IMR-90 (cell line): Measurements from ENCODE around the gene GSTA2. TPM values are rescaled to one million over a fixed set of nuclear protein-coding genes. Genes with fewer than 3 reads are reported as not detected.

Experiments
- ATAC-seq: fragments of 200-7000 bp; cut with Tn5 transposase; 2 replicates; pipeline ENCODE4 v1.9.1; 2020; ENCODE audit warnings: low read depth, mild to moderate bottlenecking, moderate library complexity
- BruUV-seq: library from RNA; stranded (reverse); fragments of 400-500 nt; replicated peaks from 2 replicates; lab custom pipeline; 2021; lab: Mats Ljungman, UMichigan
- CTCF ChIA-PET: fragments of 300-600 bp; formaldehyde crosslinking; extraction: SDS; loops from one replicate; lab custom pipeline; 2021; ENCODE audit warnings: antibody characterized with exemption; lab: Yijun Ruan, JAX
- POLR2A ChIA-PET: fragments of 300-600 bp; sonication (Branson Sonifier 250); formaldehyde crosslinking; loops from one replicate; lab custom pipeline; 2022; ENCODE audit warnings: antibody characterized with exemption; ENCODE audit not compliant: unreplicated experiment; lab: Charles Lee
- DNase-seq: peaks from one replicate; pipeline ENCODE4 v3.0.0; 2013
- H2AFZ ChIP-seq: replicated peaks from 2 replicates; pipeline ENCODE3; 2013; ENCODE audit warnings: low read length, mild to moderate bottlenecking; ENCODE audit not compliant: poor library complexity
- H2AK5ac ChIP-seq: 2 replicates; pipeline ENCODE4 v1.6.1; 2013; ENCODE audit warnings: low read depth, low read length, inconsistent platforms
- H2AK9ac ChIP-seq: replicated peaks from 2 replicates; pipeline ENCODE3; 2013; ENCODE audit warnings: mild to moderate bottlenecking, low read depth, low read length, moderate library complexity; ENCODE audit not compliant: poor library complexity
- H2BK120ac ChIP-seq: 2 replicates; pipeline ENCODE4 v1.6.1; 2013; ENCODE audit warnings: low read depth, low read length, inconsistent platforms
- H2BK15ac ChIP-seq: 3 replicates; pipeline ENCODE4 v1.6.1; 2013; ENCODE audit warnings: low read depth, low read length, inconsistent platforms
- H2BK20ac ChIP-seq: 2 replicates; pipeline ENCODE4 v1.6.1; 2013; ENCODE audit warnings: low read depth, mild to moderate bottlenecking, inconsistent platforms, low read length, moderate library complexity
- H2BK5ac ChIP-seq: 2 replicates; pipeline ENCODE4 v1.6.1; 2013; ENCODE audit warnings: mild to moderate bottlenecking, low read depth, low read length, inconsistent platforms; ENCODE audit not compliant: poor library complexity, severe bottlenecking
- H3K14ac ChIP-seq: replicated peaks from 2 replicates; pipeline ENCODE4 v1.6.1; 2013; ENCODE audit warnings: low read depth, low read length, inconsistent platforms
- H3K18ac ChIP-seq: 2 replicates; pipeline ENCODE4 v1.6.1; 2013; ENCODE audit warnings: low read depth, low read length, control low read depth
- H3K23ac ChIP-seq: 2 replicates; pipeline ENCODE4 v1.6.1; 2013; ENCODE audit warnings: low read depth, low read length, inconsistent platforms
- H3K27ac ChIP-seq: 2 replicates; pipeline ENCODE4 v1.5.1; 2013; ENCODE audit warnings: mild to moderate bottlenecking, control low read depth, low read length; ENCODE audit not compliant: insufficient read depth
- H3K27me3 ChIP-seq: 2 replicates; pipeline ENCODE4 v1.6.1; 2013; ENCODE audit warnings: low read length; ENCODE audit not compliant: control insufficient read depth, insufficient read depth
- H3K36me3 ChIP-seq: 2 replicates; pipeline ENCODE4 v1.6.1; 2013; ENCODE audit warnings: low read length, mixed read lengths; ENCODE audit not compliant: control insufficient read depth, insufficient read depth
- H3K4ac ChIP-seq: 2 replicates; pipeline ENCODE4 v1.6.1; 2013; ENCODE audit warnings: low read depth, low read length, inconsistent platforms
- H3K4me1 ChIP-seq: 2 replicates; pipeline ENCODE4 v1.6.1; 2013; ENCODE audit warnings: low read length, mixed read lengths; ENCODE audit not compliant: control insufficient read depth, insufficient read depth
- H3K4me2 ChIP-seq: 2 replicates; pipeline ENCODE4 v1.6.1; 2013; ENCODE audit warnings: low read depth, mild to moderate bottlenecking, control low read depth, low read length, moderate library complexity
- H3K4me3 ChIP-seq: 2 replicates; pipeline ENCODE4 v1.5.1; 2013; ENCODE audit warnings: low read depth, mild to moderate bottlenecking, control low read depth, low read length, moderate library complexity; ENCODE audit not compliant: insufficient read depth
- H3K56ac ChIP-seq: 2 replicates; pipeline ENCODE4 v1.6.1; 2013; ENCODE audit warnings: low read length, inconsistent platforms; ENCODE audit not compliant: insufficient read depth; ENCODE audit errors: extremely low read depth
- H3K79me1 ChIP-seq, 2 experiments: 2 replicates each; pipeline ENCODE4 v1.6.1; 2013; ENCODE audit warnings: low read length in 2 of 2, inconsistent platforms in 1 of 2, low read depth in 1 of 2
- H3K9ac ChIP-seq: 2 replicates; pipeline ENCODE4 v1.6.1; 2013; ENCODE audit warnings: low read depth, low read length, control low read depth
- H3K9me1 ChIP-seq: 2 replicates; pipeline ENCODE4 v1.6.1; 2013; ENCODE audit warnings: low read length, inconsistent platforms; ENCODE audit not compliant: insufficient read depth
- H3K9me3 ChIP-seq: 2 replicates; pipeline ENCODE4 v1.6.1; 2013; ENCODE audit warnings: low read length; ENCODE audit not compliant: control insufficient read depth, insufficient read depth
- H4K20me1 ChIP-seq: 2 replicates; pipeline ENCODE4 v1.6.1; 2013; ENCODE audit warnings: low read length, inconsistent platforms; ENCODE audit not compliant: insufficient read depth
- H4K5ac ChIP-seq: 2 replicates; pipeline ENCODE4 v1.6.1; 2013; ENCODE audit warnings: mild to moderate bottlenecking, low read depth, low read length, control low read depth
- H4K8ac ChIP-seq, 2 experiments: 2 replicates each; pipeline ENCODE4 v1.6.1; 2013; ENCODE audit warnings: low read depth in 2 of 2, low read length in 2 of 2, control low read depth in 1 of 2, inconsistent platforms in 1 of 2
- H4K91ac ChIP-seq: 2 replicates; pipeline ENCODE4 v1.6.1; 2013; ENCODE audit warnings: low read depth, low read length, inconsistent platforms; ENCODE audit not compliant: insufficient read depth
- MAFK ChIP-seq: IDR thresholded peaks from 2 replicates; pipeline ENCODE4 v1.6.1; 2012; ENCODE audit warnings: low read depth, low read length, improper control_type of control experiment
- SMC3 ChIP-seq: fragments of 150-350 bp; IDR thresholded peaks from 2 replicates; pipeline ENCODE4 v1.6.1; 2016; ENCODE audit warnings: low read depth, mild to moderate bottlenecking, antibody characterized with exemption, low read length, moderate library complexity
- WGBS, 2 experiments: methylation state at CpG; one replicate each; pipeline versions ENCODE4 v1.1.5 to v1.1.7; 2013; ENCODE audit warnings: missing lambda C conversion rate in 2 of 2; ENCODE audit not compliant: insufficient read length in 1 of 2; ENCODE audit errors: extremely low coverage in 2 of 2; 5-methylcytosine and 5-hydroxymethylcytosine counted together
- dilution Hi-C: fragments of 300-500 bp; cut with HindIII; formaldehyde crosslinking; loops from one replicate; pipeline ENCODE4 v1.14.3; 2018; ENCODE audit warnings: low sequenced_read_pairs; ENCODE audit not compliant: unreplicated experiment
- in situ Hi-C: fragments of 300-500 bp; cut with MboI; formaldehyde crosslinking; loops from 3 replicates; pipeline ENCODE4 v1.14.3; 2019; ENCODE audit warnings: low sequenced_read_pairs, inconsistent platforms, mixed read lengths
- intact Hi-C: fragments of 100-400 bp; cut with micrococcal nuclease; formaldehyde crosslinking; loops from 2 replicates; pipeline ENCODE4 v1.10.0; 2022
- polyA plus RNA-seq, 3 experiments: library from polyadenylated mRNA; depleted of rRNA; stranded (reverse); fragments of >200 nt; gene quantifications; 2 replicates each; pipeline ENCODE4 v1.2.3, GENCODE V29; 2012; ENCODE audit warnings: low replicate concordance in 1 of 3
- total RNA-seq: library from RNA; depleted of rRNA; stranded (reverse); fragments of >200 nt; gene quantifications from 2 replicates; pipeline ENCODE4 v1.2.3, GENCODE V29; 2012

GSTA2 gene
- total and polyA plus RNA-seq, 2 of the 4 experiments (the other 2 are of a cell fraction) = not detected

DNA sequence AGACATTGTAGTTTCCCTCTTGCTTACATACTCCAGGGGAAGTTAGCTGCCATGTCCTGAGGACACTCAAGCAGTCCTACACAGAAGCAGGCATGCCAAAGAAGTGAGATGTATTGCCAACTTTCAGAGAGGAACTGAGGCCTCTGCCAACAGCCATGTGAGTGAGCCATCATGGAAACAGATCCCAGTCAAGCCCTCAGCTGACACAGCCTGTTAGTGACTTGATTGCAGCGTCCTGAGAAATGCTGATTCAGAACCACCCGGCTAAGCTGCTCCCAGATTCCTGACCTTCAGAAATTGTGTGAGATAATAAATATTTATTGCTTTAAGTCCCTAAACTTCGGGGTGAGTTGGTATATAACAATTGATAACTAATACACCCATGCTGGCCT, 38.1 kb downstream of the GSTA2 start:
- no peak overlapping the region for H3K56ac ChIP-seq
- no peak overlapping the region for H2AFZ ChIP-seq
- in situ Hi-C loops = no loop called here
- no peak for ATAC-seq
- H4K5ac ChIP-seq = no peak overlapping the region
- no peak for TF ChIP-seq SMC3
- TF ChIP-seq MAFK = 0 out of 2 replicates have a peak, but pooled peaks have one; percentile 2
- no peaks in the 10 kb centered on the region for H3K9me3 ChIP-seq
- no peak overlapping the region for H2AK9ac ChIP-seq
- DNase-seq = no peak
- H2BK120ac ChIP-seq = no peak overlapping the region
- H3K23ac ChIP-seq = no peak overlapping the region
- no peak overlapping the region for H2BK20ac ChIP-seq
- H2BK15ac ChIP-seq = no peak overlapping the region
- no peaks in the 10 kb centered on the region; the same call in 1 of the 2 replicates for H3K27me3 ChIP-seq
- H4K8ac ChIP-seq = no peak overlapping the region
- no peak overlapping the region for H3K4me3 ChIP-seq
- no peaks in the 10 kb centered on the region; the same call in 1 of the 2 replicates for H3K4me1 ChIP-seq
- no peak overlapping the region for H3K14ac ChIP-seq
- CTCF ChIA-PET = interaction anchor here (0.7 kb wide), 1 partner anchor 156 kb away, joined by 3 read pairs; no protein-coding TSS in a partner anchor
- no peak overlapping the region for H4K91ac ChIP-seq
- H3K18ac ChIP-seq = no peak overlapping the region
- POLR2A ChIA-PET = no interaction called here
- no peak overlapping the region for H3K27ac ChIP-seq
- intact Hi-C loops = no loop called here
- no peak overlapping the region for H2AK5ac ChIP-seq
- no peaks in the 10 kb centered on the region for H3K79me1 ChIP-seq
- no peak overlapping the region for H2BK5ac ChIP-seq
- H3K36me3 ChIP-seq = no peaks in the 10 kb centered on the region
- H4K20me1 ChIP-seq = no peaks in the 10 kb centered on the region
- dilution Hi-C loops = no loop called here
- WGBS, 2 experiments = no CpG with 5 or more reads among the region's 3 CpGs
- H3K4ac ChIP-seq = no peak overlapping the region
- no peak overlapping the region for H3K9ac ChIP-seq
- H3K4me2 ChIP-seq = no peak overlapping the region
- no TSS peak for BruUV-seq
- no peaks in the 10 kb centered on the region for H3K9me1 ChIP-seq
